Left forelimb (tissue), 1 donor: ENCODE results near the gene STMN3.

ENCODE experiments used
- DNase-seq: peaks from one replicate; pipeline ENCODE4 v3.0.0-alpha.2; 2018; ENCODE audit warnings: low spot score

The STMN3 gene

GRCh38 chr20:63692436-63693082 lies 39.3 kb upstream of the STMN3 start:
- DNase-seq = no peak

- no peak for DNase-seq
Measured at GRCh38 chr20:63691711-63692435, 38.6 kb upstream of the STMN3 start.

- no peak for DNase-seq
Measured at GRCh38 chr20:63690898-63691710, 37.9 kb upstream of the STMN3 start.

GRCh38 chr20:63690003-63690897 lies 37.0 kb upstream of the STMN3 start:
- DNase-seq = no peak

- no peak for DNase-seq
Measured at GRCh38 chr20:63689046-63690002, 36.1 kb upstream of the STMN3 start.

GRCh38 chr20:63688228-63689045 lies 35.2 kb upstream of the STMN3 start:
- no peak for DNase-seq

- DNase-seq = no peak
Measured at GRCh38 chr20:63687419-63688178, 34.4 kb upstream of the STMN3 start.

GRCh38 chr20:63686492-63687321 lies 33.5 kb upstream of the STMN3 start:
- DNase-seq = no peak

GRCh38 chr20:63686094-63686491 lies 32.9 kb upstream of the STMN3 start:
- DNase-seq = no peak

- DNase-seq = no peak
Measured at GRCh38 chr20:63685269-63686026, 32.2 kb upstream of the STMN3 start.

- no peak for DNase-seq
Measured at GRCh38 chr20:63682384-63683139, 29.3 kb upstream of the STMN3 start.

- DNase-seq = no peak
Measured at GRCh38 chr20:63681609-63682142, 28.5 kb upstream of the STMN3 start.

GRCh38 chr20:63680857-63681608 lies 27.8 kb upstream of the STMN3 start:
- DNase-seq = no peak

- DNase-seq = no peak
Measured at GRCh38 chr20:63680427-63680826, 27.2 kb upstream of the STMN3 start.

- DNase-seq = no peak
Measured at GRCh38 chr20:63679799-63680305, 26.6 kb upstream of the STMN3 start.
